SU-DHL-6 (cell line): Measurements from ENCODE around the gene GATC.

Source experiments
- CTCF ChIP-seq: fragments of 200-600 bp; sonication (generic); IDR thresholded peaks from one replicate; pipeline ENCODE4 v1.5.1; 2017; ENCODE audit warnings: antibody characterized with exemption, mild to moderate bottlenecking, low read length, moderate library complexity; ENCODE audit not compliant: insufficient read depth, poor library complexity, severe bottlenecking
- EZH2phosphoT487 ChIP-seq: fragments of 200-600 bp; sonication (generic), shearing (Covaris generic); conservative IDR thresholded peaks from 2 replicates; pipeline ENCODE4 v1.6.1; 2018; ENCODE audit warnings: mild to moderate bottlenecking, antibody characterized with exemption, low read length, moderate library complexity, mixed read lengths

- TF ChIP-seq EZH2phosphoT487 (no peak), CTCF (no peak)
Measured at GRCh38 chr12:120432772-120433525, 13.3 kb upstream of the GATC start.
